K562 (cell line): ENCODE measurements around the gene IPO11. TPM values are rescaled to one million over a fixed set of nuclear protein-coding genes. Genes with fewer than 3 reads are reported as not detected.

Experiments used
- ARID4B ChIP-seq: sonication (generic); formaldehyde crosslinking; IDR thresholded peaks from 2 replicates; pipeline ENCODE4 v1.8.0; 2022; ENCODE audit warnings: mild to moderate bottlenecking, missing genetic modification reagents
- EP400 ChIP-seq: fragments of 450-650 bp; IDR thresholded peaks from 2 replicates; pipeline ENCODE4 v1.6.1; 2017; ENCODE audit warnings: antibody characterized with exemption, mild to moderate bottlenecking, moderate library complexity
- FOXP1 ChIP-seq: sonication (generic); formaldehyde crosslinking; IDR thresholded peaks from 2 replicates; pipeline ENCODE4 v1.8.0; 2022; ENCODE audit warnings: mild to moderate bottlenecking, missing genetic modification reagents
- MYBL2 ChIP-seq, 2 experiments: fragments of 450-650 bp in 1 of 2; sonication (generic) in 1 of 2; formaldehyde crosslinking in 1 of 2; IDR thresholded peaks; 2 replicates each; pipeline versions ENCODE4 v1.6.1 to v1.8.1; 2017 to 2022; ENCODE audit warnings: borderline replicate concordance in 1 of 2, inconsistent platforms in 1 of 2, low read depth in 1 of 2, mild to moderate bottlenecking in 1 of 2, missing genetic modification reagents in 1 of 2, moderate library complexity in 1 of 2
- NFIX ChIP-seq: fragments of 250-450 bp; sonication (Bioruptor Pico); IDR thresholded peaks from 2 replicates; pipeline ENCODE4 v1.4.0; 2020; ENCODE audit warnings: low read depth, mild to moderate bottlenecking, moderate library complexity
- NFXL1 ChIP-seq: fragments of 450-650 bp; formaldehyde crosslinking; IDR thresholded peaks from 2 replicates; pipeline ENCODE4 v1.4.0; 2021; ENCODE audit warnings: mild to moderate bottlenecking
- NR2C1 ChIP-seq, 2 experiments: fragments of 450-650 bp; IDR thresholded peaks; 2 replicates each; pipeline ENCODE4 v1.6.1; 2017; ENCODE audit warnings: mild to moderate bottlenecking in 2 of 2, antibody characterized with exemption in 1 of 2, inconsistent platforms in 1 of 2, missing compliant biosample characterization in 1 of 2, missing genetic modification characterization in 1 of 2
- RNF2 ChIP-seq: sonication (generic); IDR thresholded peaks from 2 replicates; pipeline ENCODE4 v1.6.1; 2016
- WHSC1 ChIP-seq: IDR thresholded peaks from one replicate; pipeline ENCODE4 v1.6.1; 2012; ENCODE audit warnings: low read length, control low read depth, inconsistent platforms
- ZBTB43 ChIP-seq: sonication (generic); formaldehyde crosslinking; IDR thresholded peaks from 2 replicates; pipeline ENCODE4 v1.8.0; 2023; ENCODE audit warnings: mild to moderate bottlenecking, missing genetic modification reagents
- ZNF668 ChIP-seq: fragments of 250-450 bp; sonication (Bioruptor Pico); IDR thresholded peaks from 2 replicates; pipeline ENCODE4 v1.8.0; 2022; ENCODE audit warnings: mild to moderate bottlenecking, inconsistent platforms
- polyA plus RNA-seq, 8 experiments: library from polyadenylated mRNA; depleted of rRNA in 4 of 8; stranded (reverse) in 5 of 8; unstranded in 3 of 8; fragments of >200 nt; fragmentation: Nextera tagmentation in 2 of 8; fragmentation: Illumina TruSeq in 1 of 8; extraction: Ambion mirVana in 2 of 8; extraction: Trizol in 1 of 8; gene quantifications; 2 replicates each; pipeline versions ENCODE4 v1.2.1 to v1.2.3, GENCODE V29; 2011 to 2014; ENCODE audit warnings: inconsistent platforms in 1 of 8, missing spikeins in 1 of 8
- total RNA-seq, 7 experiments: library from RNA; depleted of rRNA in 6 of 7; stranded (reverse); fragments of >200 nt in 6 of 7; fragmentation: Illumina TruSeq in 2 of 7; extraction: Trizol in 2 of 7; gene quantifications; 2 replicates each; pipeline versions ENCODE4 v1.2.1 to v1.2.3, GENCODE V29; 2011 to 2021; ENCODE audit warnings: low replicate concordance in 1 of 7
- TF ChIP-seq, protein P1 (sequence below), 2 experiments: IDR thresholded peaks; 2 replicates each; pipeline ENCODE4 v1.6.1; 2011; ENCODE audit warnings: borderline replicate concordance in 1 of 2, control low read depth in 1 of 2, low read depth in 1 of 2, low read length in 1 of 2, mild to moderate bottlenecking in 1 of 2, mixed read lengths in 1 of 2, moderate library complexity in 1 of 2; ENCODE audit not compliant: insufficient read depth in 1 of 2, insufficient read length in 1 of 2, poor library complexity in 1 of 2, severe bottlenecking in 1 of 2; ENCODE audit errors: extremely low read depth in 1 of 2

The IPO11 gene
- total and polyA plus RNA-seq, 9 of the 15 experiments (the other 6 are each of a cell fraction or from before 2014, with no cell fraction given) = 38.7 to 96.0 (median 70.9) TPM

DNA sequence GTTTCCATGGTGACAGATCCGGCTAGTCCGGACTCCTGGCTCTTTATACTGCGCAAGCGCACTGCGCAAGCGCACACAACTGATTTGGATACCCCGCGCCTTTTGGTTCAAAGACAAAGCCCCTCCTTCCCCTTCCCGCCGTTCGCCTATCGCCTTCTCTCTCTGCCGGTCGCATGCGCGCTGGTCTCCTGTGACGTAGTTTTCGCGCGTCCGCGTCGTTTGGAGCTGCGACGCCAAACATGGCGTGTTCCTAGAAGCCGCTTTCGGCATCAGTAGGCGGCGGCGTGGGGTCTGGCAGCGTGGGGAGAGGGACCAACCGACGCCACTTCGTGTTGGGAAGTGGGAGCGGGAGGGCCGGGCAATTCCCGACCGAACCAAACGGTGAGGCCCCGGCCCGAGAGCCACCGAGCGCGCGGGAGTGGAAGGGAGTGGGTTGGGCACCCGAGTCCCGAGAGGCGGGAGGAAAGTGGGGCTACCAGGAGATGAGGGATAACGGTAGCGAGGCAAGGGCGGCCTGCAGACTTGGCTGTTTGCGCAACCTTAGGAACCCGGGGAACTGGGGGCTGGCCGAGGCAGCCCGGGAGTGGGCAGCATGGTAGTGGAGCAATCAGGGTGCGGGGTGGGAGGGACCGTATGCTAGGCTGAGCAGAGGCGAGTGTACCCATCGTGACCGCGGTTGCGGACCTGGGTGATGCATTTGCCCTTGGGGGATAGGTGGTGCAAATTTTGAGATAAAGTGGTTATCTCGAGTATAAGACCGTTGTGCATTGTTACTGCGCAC lies at the start of gene IPO11 (continued):
- TF ChIP-seq ARID4B = peak; percentile 95
- TF ChIP-seq MYBL2 (IDR thresholded peaks at IDR 0.05; ENCODE audit: low read depth) = peak; percentile 96
- TF ChIP-seq MYBL2 (CRISPR knock-in tag; IDR thresholded peaks at IDR 0.05; ENCODE audit: borderline replicate concordance) = no peak
- TF ChIP-seq ZNF668 (CRISPR knock-in tag) = no peak
- no peak for TF ChIP-seq NFXL1 (CRISPR knock-in tag)
- no peak for TF ChIP-seq NFIX (CRISPR knock-in tag)
- TF ChIP-seq NR2C1 (IDR thresholded peaks at IDR 0.05) = no peak
- 0 out of 2 replicates have a peak, but pooled peaks have one; percentile 14 for TF ChIP-seq NR2C1 (tag; IDR thresholded peaks at IDR 0.05)
- no peak for TF ChIP-seq WHSC1
- TF ChIP-seq, protein P1, sequence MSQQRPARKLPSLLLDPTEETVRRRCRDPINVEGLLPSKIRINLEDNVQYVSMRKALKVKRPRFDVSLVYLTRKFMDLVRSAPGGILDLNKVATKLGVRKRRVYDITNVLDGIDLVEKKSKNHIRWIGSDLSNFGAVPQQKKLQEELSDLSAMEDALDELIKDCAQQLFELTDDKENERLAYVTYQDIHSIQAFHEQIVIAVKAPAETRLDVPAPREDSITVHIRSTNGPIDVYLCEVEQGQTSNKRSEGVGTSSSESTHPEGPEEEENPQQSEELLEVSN (IDR thresholded peaks at IDR 0.05; ENCODE audit: borderline replicate concordance in 1 of 2, extremely low read depth in 1 of 2, insufficient read depth in 1 of 2, insufficient read length in 1 of 2, low read depth in 1 of 2, low read length in 1 of 2, poor library complexity in 1 of 2, severe bottlenecking in 1 of 2) = no peak
- no peak for TF ChIP-seq RNF2
- TF ChIP-seq EP400 = peak; percentile 98
- peak; percentile 61; the same call in 1 of the 2 replicates for TF ChIP-seq FOXP1 (CRISPR knock-in tag)
- TF ChIP-seq ZBTB43 (CRISPR knock-in tag) = 0 out of 2 replicates have a peak, but pooled peaks have one; percentile 71
